HFF-Myc (cell line): Measurements from ENCODE around the gene KIAA0232.

Source experiments
- DNase-seq: peaks from one replicate; pipeline ENCODE4 v3.0.0-alpha.2; 2011; ENCODE audit warnings: low read depth; ENCODE audit errors: extremely low read depth
- H3K4me3 ChIP-seq: replicated peaks from 2 replicates; pipeline ENCODE4 v1.5.1; 2011; ENCODE audit warnings: low read depth, mild to moderate bottlenecking, control low read depth, low read length
- TF ChIP-seq, protein P1 (sequence below): IDR thresholded peaks from 2 replicates; pipeline ENCODE4 v1.5.1; 2012; ENCODE audit warnings: mild to moderate bottlenecking, low read depth, low read length, control low read depth; ENCODE audit errors: missing control alignments

The KIAA0232 gene

DNA sequence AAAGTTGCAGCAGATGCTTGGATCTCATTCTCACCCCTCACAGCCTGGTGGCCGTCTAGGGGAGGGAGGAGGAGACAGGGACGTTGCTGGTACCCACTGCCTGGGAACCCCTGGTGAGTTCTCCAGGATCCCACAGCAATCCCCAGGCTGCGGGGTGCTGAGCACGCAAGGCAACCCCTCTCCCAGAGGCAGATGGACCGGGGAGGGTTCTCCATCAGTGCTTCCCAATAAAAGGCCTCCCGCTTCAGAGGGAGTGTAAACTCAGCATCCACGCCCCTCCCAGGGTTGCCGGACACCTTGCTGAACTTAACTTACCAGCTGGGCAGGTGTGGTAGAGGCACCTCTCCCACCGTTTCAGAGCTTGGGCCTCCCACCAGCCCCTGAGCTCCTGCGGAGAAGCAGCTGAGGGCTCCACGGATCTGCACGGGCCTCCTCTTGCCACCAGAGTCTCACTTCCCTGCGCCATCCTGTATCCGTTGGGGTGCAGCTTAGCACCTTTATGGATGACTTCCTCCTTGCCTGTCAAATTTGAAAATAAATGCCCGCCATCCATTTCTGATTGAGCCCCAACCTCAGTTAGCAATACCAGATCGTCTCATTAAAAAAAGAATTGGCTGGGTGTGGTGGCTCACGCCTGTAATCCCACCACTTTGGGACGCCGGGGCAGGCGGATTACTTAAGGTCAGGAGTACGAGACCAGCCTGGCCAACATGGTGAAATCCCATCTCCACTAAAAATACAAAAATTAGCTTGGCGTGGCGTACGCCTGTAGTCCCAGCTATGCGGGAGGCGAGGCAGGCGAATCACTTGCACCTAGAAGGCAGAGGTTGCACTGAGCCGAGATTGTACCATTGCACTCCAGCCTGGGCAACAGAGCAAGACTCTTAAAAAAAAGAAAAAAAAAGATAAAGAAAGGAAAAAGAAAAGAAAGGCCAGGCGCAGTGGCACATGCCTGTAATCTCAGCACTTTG lies 112.3 kb downstream of the KIAA0232 start:
- TF ChIP-seq, protein P1, sequence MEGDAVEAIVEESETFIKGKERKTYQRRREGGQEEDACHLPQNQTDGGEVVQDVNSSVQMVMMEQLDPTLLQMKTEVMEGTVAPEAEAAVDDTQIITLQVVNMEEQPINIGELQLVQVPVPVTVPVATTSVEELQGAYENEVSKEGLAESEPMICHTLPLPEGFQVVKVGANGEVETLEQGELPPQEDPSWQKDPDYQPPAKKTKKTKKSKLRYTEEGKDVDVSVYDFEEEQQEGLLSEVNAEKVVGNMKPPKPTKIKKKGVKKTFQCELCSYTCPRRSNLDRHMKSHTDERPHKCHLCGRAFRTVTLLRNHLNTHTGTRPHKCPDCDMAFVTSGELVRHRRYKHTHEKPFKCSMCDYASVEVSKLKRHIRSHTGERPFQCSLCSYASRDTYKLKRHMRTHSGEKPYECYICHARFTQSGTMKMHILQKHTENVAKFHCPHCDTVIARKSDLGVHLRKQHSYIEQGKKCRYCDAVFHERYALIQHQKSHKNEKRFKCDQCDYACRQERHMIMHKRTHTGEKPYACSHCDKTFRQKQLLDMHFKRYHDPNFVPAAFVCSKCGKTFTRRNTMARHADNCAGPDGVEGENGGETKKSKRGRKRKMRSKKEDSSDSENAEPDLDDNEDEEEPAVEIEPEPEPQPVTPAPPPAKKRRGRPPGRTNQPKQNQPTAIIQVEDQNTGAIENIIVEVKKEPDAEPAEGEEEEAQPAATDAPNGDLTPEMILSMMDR: no peak
- H3K4me3 ChIP-seq: no peak overlapping the region
- DNase-seq: no peak

DNA sequence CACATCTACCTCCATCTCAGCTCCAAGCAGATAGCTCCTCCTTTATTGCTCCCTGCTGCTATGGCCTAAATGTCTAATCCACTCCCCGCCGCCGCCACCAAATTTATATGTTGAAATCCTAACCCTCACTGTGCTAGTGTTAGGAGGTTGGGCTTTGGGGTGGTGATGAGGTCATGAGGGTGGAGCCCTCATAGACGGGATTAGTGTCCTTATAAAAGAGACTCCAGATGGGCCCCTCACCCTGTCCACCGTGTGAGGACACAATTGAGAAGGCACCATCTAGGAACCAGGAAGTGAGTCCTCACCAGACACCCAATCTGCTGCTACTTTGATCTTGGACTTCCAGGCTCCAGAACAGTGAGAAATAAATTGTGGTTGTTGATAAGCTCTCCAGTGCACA lies 113.5 kb downstream of the KIAA0232 start:
- TF ChIP-seq, protein P1: no peak
- H3K4me3 ChIP-seq: no peak overlapping the region
- no peak for DNase-seq

DNA sequence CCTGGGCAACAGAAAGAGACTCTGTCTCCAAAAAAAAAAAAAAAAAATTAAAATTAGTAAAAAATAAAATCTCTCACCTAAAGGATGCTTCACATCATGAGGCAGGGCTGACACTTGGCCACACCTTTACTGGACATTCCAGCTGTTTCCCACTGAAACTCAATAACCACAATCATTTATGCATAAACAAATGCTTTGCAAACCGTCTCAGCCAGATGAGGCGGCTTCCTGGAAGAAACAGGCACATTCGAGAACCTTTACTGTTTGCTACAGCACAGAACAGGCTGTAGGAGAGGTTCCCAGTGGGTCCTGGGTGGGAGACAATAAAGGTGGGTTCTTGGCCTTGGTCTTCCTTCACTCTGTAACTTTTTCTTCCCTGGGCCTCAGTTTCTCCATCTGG lies 116.2 kb downstream of the KIAA0232 start:
- TF ChIP-seq, protein P1: no peak

DNA sequence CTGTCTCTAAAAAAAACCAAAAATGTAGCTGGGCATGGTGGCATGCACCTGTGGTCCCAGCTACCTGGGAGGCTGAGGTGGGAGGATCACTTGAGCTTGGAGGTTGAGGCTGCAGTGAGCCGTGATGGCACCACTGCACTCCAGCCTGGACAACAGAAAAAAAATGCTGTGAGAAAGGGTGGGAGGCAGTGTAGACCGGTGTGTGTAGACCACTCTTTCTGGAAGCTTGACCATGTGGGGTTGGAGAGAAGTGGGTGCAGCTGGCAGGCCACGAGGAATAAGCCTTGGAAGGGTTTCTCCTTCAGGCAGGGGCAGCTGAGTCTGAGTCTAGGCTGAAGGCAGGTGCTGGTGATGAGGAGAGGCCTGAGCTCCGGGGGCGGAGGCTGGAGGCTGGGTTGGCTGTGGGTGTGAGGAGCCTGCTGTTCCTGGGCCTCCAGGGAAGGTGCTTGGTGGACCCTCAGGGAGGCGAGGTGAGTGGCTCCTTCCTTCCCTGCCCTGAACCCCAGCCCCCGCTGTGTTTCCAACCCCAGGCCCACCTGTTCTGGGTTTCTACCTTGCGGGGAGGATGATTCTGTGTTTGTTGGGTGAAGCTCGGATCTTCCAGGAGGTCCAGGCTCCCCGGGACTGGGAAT lies 117.8 kb downstream of the KIAA0232 start:
- TF ChIP-seq, protein P1: no peak
- no peak for DNase-seq
- H3K4me3 ChIP-seq: no peak overlapping the region

More for the DNA sequence above, 116.2 kb downstream of the KIAA0232 start:
- H3K4me3 ChIP-seq: no peak overlapping the region
- DNase-seq: no peak

DNA sequence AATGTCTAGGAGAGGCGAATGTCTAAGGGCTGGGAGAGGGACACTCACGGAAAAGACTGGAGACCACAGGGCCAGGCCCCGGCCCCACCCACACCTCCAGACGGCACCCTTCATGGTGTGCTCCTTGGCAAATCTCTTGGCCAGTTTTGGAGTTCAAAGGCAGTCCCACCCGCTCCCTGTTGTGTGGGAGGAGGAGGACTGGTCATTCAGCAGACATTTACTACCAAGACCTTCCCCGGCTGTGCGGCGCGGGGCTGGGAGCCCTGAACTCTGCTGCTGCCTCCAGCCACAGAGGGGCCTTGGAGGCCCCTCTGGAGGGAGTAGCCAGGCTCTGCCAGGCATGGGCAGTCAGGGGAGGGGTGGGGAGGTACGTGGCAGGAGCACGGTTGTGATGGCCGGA lies 118.4 kb downstream of the KIAA0232 start:
- no peak overlapping the region for H3K4me3 ChIP-seq
- TF ChIP-seq, protein P1: no peak
- DNase-seq: no peak

DNA sequence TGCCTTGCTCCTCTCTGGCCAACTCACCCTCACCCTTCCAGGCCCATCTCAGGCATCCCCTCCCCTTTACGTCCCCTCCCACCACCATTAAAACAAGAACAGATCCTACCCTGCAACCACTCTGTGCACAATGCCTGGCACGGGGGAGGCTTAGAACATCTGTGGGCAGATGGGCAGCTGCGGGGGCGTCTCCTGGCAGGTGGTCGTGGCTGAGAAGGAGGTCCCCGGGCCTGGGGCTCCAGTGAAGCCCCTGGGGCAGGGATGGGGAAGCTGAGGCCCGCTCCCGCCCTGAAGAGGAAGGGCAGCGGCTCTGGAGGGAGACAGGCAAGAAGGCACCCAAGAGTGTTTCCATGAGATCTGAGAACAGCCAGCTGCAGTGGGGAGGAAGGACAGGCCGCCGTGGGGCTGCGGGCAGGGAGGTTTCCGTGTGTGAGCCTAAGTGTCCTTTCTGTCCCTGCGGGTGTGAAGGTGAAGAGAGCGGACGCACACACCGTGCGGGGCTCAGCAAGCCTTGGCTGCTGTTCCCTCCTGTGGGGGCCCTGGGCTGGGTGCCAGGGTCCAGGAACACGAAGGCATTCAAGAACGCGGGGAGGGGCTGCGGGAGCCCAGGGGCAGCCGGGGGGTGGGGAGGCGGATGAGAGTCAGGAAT lies 119.3 kb downstream of the KIAA0232 start:
- no peak overlapping the region for H3K4me3 ChIP-seq
- TF ChIP-seq, protein P1: no peak
- no peak for DNase-seq
